ENCODE results near the gene MBNL2.

- TF ChIP-seq POLR2AphosphoS5 (IDR thresholded peaks at IDR 0.05) (no peak), CTCF (IDR thresholded peaks at IDR 0.05) (no peak), POLR2A (IDR thresholded peaks at IDR 0.05) (no peak)
These were observed 10.1 kb upstream of the MBNL2 start for GRCh38 chr13:97212004-97212403.
